Nephron progenitor cell (in vitro differentiated cells): ENCODE measurements around the gene FBLIM1.
"Not testable (repeated sequence)": the region's sequence is repeated elsewhere in the genome, so short reads cannot be mapped to it uniquely, and the experiment has no call there.

ENCODE experiments used
- DNase-seq: peaks from one replicate; pipeline ENCODE4 v3.0.0; 2021
- H3K27ac Mint-ChIP-seq: 2 replicates; pipeline ENCODE4 v1.8.0; 2021; ENCODE audit warnings: mild to moderate bottlenecking, moderate library complexity, mixed read lengths
- H3K27me3 Mint-ChIP-seq: 2 replicates; pipeline ENCODE4 v1.8.0; 2021; ENCODE audit warnings: mild to moderate bottlenecking, low read depth, mixed read lengths; ENCODE audit not compliant: poor library complexity
- H3K36me3 Mint-ChIP-seq: 2 replicates; pipeline ENCODE4 v1.8.0; 2021; ENCODE audit warnings: low read depth, mixed read lengths
- H3K4me1 Mint-ChIP-seq: 2 replicates; pipeline ENCODE4 v1.8.0; 2021; ENCODE audit warnings: mixed read lengths
- H3K4me3 Mint-ChIP-seq: 2 replicates; pipeline ENCODE4 v1.8.0; 2021; ENCODE audit warnings: mild to moderate bottlenecking, moderate library complexity, mixed read lengths
- H3K9me3 Mint-ChIP-seq: 2 replicates; pipeline ENCODE4 v1.8.0; 2021; ENCODE audit warnings: mild to moderate bottlenecking, moderate library complexity, mixed read lengths
- CTCF ChIP-seq: fragments of 200-600 bp; sonication (generic); IDR thresholded peaks from 2 replicates; pipeline ENCODE4 v1.5.0; 2021; ENCODE audit warnings: antibody characterized with exemption

The FBLIM1 gene

GRCh38 chr1:15825800-15826199 is 67.2 kb downstream of the FBLIM1 start:
- TF ChIP-seq CTCF = no peak
- H3K9me3 Mint-ChIP-seq = peaks cover 4% of the 10 kb centered on the region
- H3K4me1 Mint-ChIP-seq = peaks cover 35% of the 10 kb centered on the region
- no peaks in the 10 kb centered on the region for H3K27me3 Mint-ChIP-seq
- peaks cover 43% of the 10 kb centered on the region for H3K36me3 Mint-ChIP-seq
- H3K27ac Mint-ChIP-seq = peak overlapping the region; percentile 66
- H3K4me3 Mint-ChIP-seq = no peak overlapping the region
- no peak for DNase-seq

- no peak for DNase-seq
- Mint-ChIP-seq H3K27me3 (peaks cover 4% of the 10 kb centered on the region), H3K4me3 (no peak overlapping the region), H3K27ac (no peak overlapping the region), H3K4me1 (peaks cover 44% of the 10 kb centered on the region), H3K36me3 (peaks cover 38% of the 10 kb centered on the region), H3K9me3 (peaks cover 9% of the 10 kb centered on the region)
- no peak for TF ChIP-seq CTCF
Measured at GRCh38 chr1:15826810-15827507, 68.4 kb downstream of the FBLIM1 start.

- not testable (repeated sequence) for H3K4me3 Mint-ChIP-seq, H3K9me3 Mint-ChIP-seq, DNase-seq, H3K27me3 Mint-ChIP-seq, H3K27ac Mint-ChIP-seq
- H3K36me3 Mint-ChIP-seq = peaks cover 35% of the 10 kb centered on the region
- H3K4me1 Mint-ChIP-seq = peaks cover 43% of the 10 kb centered on the region
Measured at GRCh38 chr1:15827567-15827966, 69.0 kb downstream of the FBLIM1 start.

GRCh38 chr1:15828931-15829330 is 70.3 kb downstream of the FBLIM1 start:
- H3K27me3 Mint-ChIP-seq, H3K27ac Mint-ChIP-seq, H3K4me3 Mint-ChIP-seq, DNase-seq: not testable (repeated sequence)
- peaks cover 44% of the 10 kb centered on the region for H3K36me3 Mint-ChIP-seq
- peaks cover 50% of the 10 kb centered on the region for H3K4me1 Mint-ChIP-seq
- H3K9me3 Mint-ChIP-seq = peaks cover 18% of the 10 kb centered on the region

GRCh38 chr1:15830258-15830657 is 71.7 kb downstream of the FBLIM1 start:
- peaks cover 48% of the 10 kb centered on the region for H3K36me3 Mint-ChIP-seq
- H3K27me3 Mint-ChIP-seq = peaks cover 8% of the 10 kb centered on the region
- H3K4me3 Mint-ChIP-seq = no peak overlapping the region
- H3K4me1 Mint-ChIP-seq = peaks cover 56% of the 10 kb centered on the region
- TF ChIP-seq CTCF = no peak
- peak overlapping the region; percentile 70 for H3K27ac Mint-ChIP-seq
- no peak for DNase-seq
- H3K9me3 Mint-ChIP-seq = peaks cover 19% of the 10 kb centered on the region

GRCh38 chr1:15833069-15833679 is 74.6 kb downstream of the FBLIM1 start:
- H3K36me3 Mint-ChIP-seq = peaks cover 39% of the 10 kb centered on the region
- H3K4me1 Mint-ChIP-seq = peaks cover 48% of the 10 kb centered on the region

More at GRCh38 chr1:15833069-15833679, 74.6 kb downstream of the FBLIM1 start:
- DNase-seq = no peak
- H3K9me3 Mint-ChIP-seq = peaks cover 26% of the 10 kb centered on the region
- TF ChIP-seq CTCF = no peak
- peaks cover 12% of the 10 kb centered on the region for H3K27me3 Mint-ChIP-seq
- no peak overlapping the region for H3K27ac Mint-ChIP-seq
- H3K4me3 Mint-ChIP-seq = peak overlapping the region; percentile 94
